HuH-7 (cell line): Measurements from ENCODE around the gene AREL1.
"Not testable (repeated sequence)": the region's sequence is repeated elsewhere in the genome, so short reads cannot be mapped to it uniquely, and the experiment has no call there.

Source experiments
- DNase-seq: peaks from one replicate; pipeline ENCODE4 v3.0.0; 2011; ENCODE audit warnings: low spot score

Gene AREL1

GRCh38 chr14:74712499-74713394, at the start of gene AREL1, which contains the start of gene FCF1:
Gene AREL1, minus strand, starts transcription at chr14:74713080. Its CDS starts 27,465 bp downstream, at chr14:74685615.
Gene FCF1, plus strand, starts transcription at chr14:74713144. Its CDS starts 54 bp downstream, at chr14:74713198.
- peak; percentile 87 for DNase-seq

- not testable (repeated sequence) for DNase-seq
Observed at GRCh38 chr14:74758505-74758904, 45.6 kb upstream of the AREL1 start.

GRCh38 chr14:74756326-74756725, 43.4 kb upstream of the AREL1 start:
- no peak for DNase-seq

- no peak for DNase-seq
Observed at GRCh38 chr14:74754899-74755298, 42.0 kb upstream of the AREL1 start.

GRCh38 chr14:74754157-74754556, 41.3 kb upstream of the AREL1 start:
- DNase-seq, result no peak

GRCh38 chr14:74747237-74747636, 34.4 kb upstream of the AREL1 start:
- DNase-seq, result no peak

- DNase-seq, result no peak
Observed at GRCh38 chr14:74739293-74740030, 26.6 kb upstream of the AREL1 start.

GRCh38 chr14:74737753-74738325, 25.0 kb upstream of the AREL1 start:
- no peak for DNase-seq

GRCh38 chr14:74735125-74735524, 22.2 kb upstream of the AREL1 start:
- DNase-seq, result no peak

- DNase-seq, result no peak
Observed at GRCh38 chr14:74733221-74733620, 20.3 kb upstream of the AREL1 start.

GRCh38 chr14:74732387-74732786, 19.5 kb upstream of the AREL1 start:
- DNase-seq, result no peak

- DNase-seq, result no peak
Observed at GRCh38 chr14:74723134-74723533, 10.3 kb upstream of the AREL1 start.

GRCh38 chr14:74720526-74720925, 7.6 kb upstream of the AREL1 start:
- DNase-seq, result no peak

- no peak for DNase-seq
Observed at GRCh38 chr14:74713395-74713735, 485 bp upstream of the AREL1 start.

- DNase-seq, result no peak
Observed at GRCh38 chr14:74711651-74712050, 1.2 kb downstream of the AREL1 start.

- no peak for DNase-seq
Observed at GRCh38 chr14:74710480-74710879, 2.4 kb downstream of the AREL1 start.

GRCh38 chr14:74705613-74706500, 7.0 kb downstream of the AREL1 start:
- DNase-seq, result no peak

- no peak for DNase-seq
Observed at GRCh38 chr14:74704656-74705055, 8.2 kb downstream of the AREL1 start.

GRCh38 chr14:74703043-74703442, 9.8 kb downstream of the AREL1 start:
- no peak for DNase-seq

- DNase-seq, result no peak
Observed at GRCh38 chr14:74702293-74702692, 10.6 kb downstream of the AREL1 start.

GRCh38 chr14:74698465-74698864, 14.4 kb downstream of the AREL1 start:
- no peak for DNase-seq

GRCh38 chr14:74697976-74698375, 14.9 kb downstream of the AREL1 start:
- no peak for DNase-seq
